Measurements from ENCODE around the gene ZMAT5.

Gene ZMAT5

DNA sequence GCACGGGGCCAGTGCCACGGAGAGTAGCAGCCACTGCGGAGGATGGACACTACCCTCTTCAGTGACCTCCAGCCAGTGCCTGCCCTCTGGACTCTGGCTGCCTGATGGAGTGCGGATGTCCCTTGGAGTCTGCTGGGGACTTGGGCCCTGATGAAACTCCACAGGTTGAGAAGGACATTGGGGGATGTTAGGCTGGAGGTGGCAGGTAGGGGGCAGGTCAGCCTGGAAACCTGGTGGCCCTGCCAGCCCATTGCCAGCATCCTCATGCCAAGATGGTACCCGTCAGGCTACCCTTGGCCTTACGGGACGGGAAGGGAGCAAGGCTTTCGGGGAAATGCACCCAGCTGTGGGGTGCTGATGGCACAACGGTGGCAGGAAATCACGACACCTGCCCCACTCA is 43.0 kb downstream of the ZMAT5 start:
- no peak overlapping the region for H3K4me3 ChIP-seq
- TF ChIP-seq CTCF (IDR thresholded peaks at IDR 0.05), result no peak
- DNase-seq (ENCODE audit: low spot score), result no peak
- no peak overlapping the region for H3K27ac ChIP-seq

- TF ChIP-seq CTCF (IDR thresholded peaks at IDR 0.05), result no peak
- H3K4me3 ChIP-seq, result no peak overlapping the region
- no peak overlapping the region for H3K27ac ChIP-seq
- DNase-seq (ENCODE audit: low spot score), result no peak
These were observed 44.2 kb downstream of the ZMAT5 start for GRCh38 chr22:29722587-29722986.

- no peak overlapping the region for H3K4me3 ChIP-seq
- H3K27ac ChIP-seq, result no peak overlapping the region
- DNase-seq (ENCODE audit: low spot score), result no peak
- TF ChIP-seq CTCF (IDR thresholded peaks at IDR 0.05), result no peak
These were observed 44.7 kb downstream of the ZMAT5 start for GRCh38 chr22:29722151-29722550.

- H3K4me3 ChIP-seq, result peak overlapping the region; percentile 55
- no peak overlapping the region for H3K27ac ChIP-seq
- TF ChIP-seq CTCF (IDR thresholded peaks at IDR 0.05), result no peak
- DNase-seq (ENCODE audit: low spot score), result no peak
These were observed 45.9 kb downstream of the ZMAT5 start for GRCh38 chr22:29720811-29721323.

DNA sequence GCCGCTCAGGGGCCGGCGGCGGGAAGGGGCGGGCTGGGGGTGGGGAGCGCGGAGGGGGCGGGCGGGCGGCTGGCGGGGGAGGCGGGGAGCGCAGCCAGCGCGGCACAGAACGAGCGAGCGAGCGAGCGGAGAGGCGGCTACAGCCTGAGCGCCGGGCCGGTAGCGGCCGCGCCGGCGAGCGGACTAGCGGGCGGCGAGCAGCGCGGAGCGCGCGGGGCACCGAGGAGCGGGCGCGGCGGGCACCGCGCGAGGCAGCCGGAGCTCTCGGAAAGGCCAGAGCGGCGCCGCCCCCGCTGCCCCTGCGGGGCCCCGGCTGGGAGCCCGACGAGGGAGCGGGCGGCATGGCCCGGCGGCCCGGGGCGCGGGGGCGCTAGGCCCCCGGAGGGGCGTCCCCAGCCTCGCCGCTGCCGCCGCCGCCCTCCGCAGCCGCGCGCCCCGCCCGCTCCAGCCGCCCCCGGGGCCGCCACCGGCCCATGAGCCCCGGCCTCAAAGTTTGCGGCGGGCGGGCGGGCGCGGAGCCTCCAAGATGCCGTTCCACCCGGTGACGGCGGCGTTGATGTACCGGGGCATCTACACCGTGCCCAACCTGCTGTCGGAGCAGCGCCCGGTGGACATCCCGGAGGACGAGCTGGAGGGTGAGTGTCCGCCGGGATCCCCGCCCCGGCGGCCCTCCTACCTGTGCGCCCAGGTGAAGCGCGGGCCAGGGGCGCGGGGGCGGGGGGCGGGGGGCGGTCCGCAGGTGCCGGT is 46.7 kb downstream of the ZMAT5 start, which contains the start of gene CABP7:
Gene CABP7, plus strand, starts transcription at position 105 of the 747 bp plus-strand sequence. Its CDS starts 422 bp downstream, at position 527.
- peak within 1 kb of the TSS; percentile 55 for H3K4me3 ChIP-seq
- no peak within 1 kb of the TSS for H3K27ac ChIP-seq
- DNase-seq (ENCODE audit: low spot score), result no peak
- no peak for TF ChIP-seq CTCF (IDR thresholded peaks at IDR 0.05)

DNA sequence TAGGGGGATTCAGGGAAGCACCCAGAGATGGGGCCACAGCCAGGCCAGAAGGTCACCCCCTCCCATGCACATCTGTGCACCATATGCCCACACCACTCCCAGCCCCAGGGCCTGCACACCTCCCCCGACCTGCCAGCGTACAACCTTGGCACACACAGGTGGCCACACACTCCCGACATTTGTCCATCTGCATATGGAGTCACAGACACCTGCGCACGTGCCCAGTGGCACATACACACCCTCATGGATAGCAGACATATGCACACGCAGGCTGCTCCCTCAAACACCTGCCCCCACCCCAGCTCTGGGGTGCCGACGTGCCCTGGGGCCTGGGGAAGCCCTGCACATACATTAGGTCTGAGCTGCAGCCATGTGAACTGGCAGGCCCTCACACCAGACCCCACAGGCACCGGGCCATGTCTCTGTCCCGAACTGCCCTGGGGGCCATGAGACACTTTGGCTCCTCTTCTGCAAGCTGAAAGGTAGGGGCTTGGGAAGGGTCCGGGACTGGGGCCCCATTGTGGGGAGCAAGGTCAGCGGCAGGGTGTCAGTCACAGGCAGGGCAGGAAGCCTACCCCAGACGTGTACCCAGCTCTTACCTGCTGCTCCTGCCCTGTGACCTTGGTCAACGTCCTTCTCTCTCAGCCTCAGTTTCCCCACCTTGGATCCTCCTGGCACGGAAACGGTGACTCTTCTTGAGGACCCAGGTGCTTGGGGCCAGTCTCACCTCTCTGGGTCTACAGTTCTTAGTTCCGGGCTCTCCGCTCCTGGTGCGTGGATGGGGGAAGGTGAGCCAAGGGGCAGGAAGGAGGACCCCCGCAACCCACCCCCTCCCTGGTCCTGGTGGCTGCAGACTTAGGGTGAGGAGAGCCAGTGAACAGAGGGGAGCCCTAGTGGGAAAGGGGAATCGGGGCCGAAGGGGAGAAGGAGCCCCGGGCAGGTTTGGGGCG is 47.6 kb downstream of the ZMAT5 start:
- no peak for TF ChIP-seq CTCF (IDR thresholded peaks at IDR 0.05)
- no peak for DNase-seq (ENCODE audit: low spot score)
- H3K27ac ChIP-seq, result no peak overlapping the region
- H3K4me3 ChIP-seq, result peak overlapping the region; percentile 55
